HG03066 (cell line): ENCODE data around the gene RBPJ.

ENCODE experiments used
- ATAC-seq: cut with Tn5 transposase; IDR thresholded peaks from one replicate; pipeline ENCODE4 v1.9.1; 2021; ENCODE audit warnings: low read depth; ENCODE audit not compliant: unreplicated experiment

RBPJ gene

GRCh38 chr4:26410385-26411293 is 89.8 kb downstream of the RBPJ start:
- no peak for ATAC-seq

DNA sequence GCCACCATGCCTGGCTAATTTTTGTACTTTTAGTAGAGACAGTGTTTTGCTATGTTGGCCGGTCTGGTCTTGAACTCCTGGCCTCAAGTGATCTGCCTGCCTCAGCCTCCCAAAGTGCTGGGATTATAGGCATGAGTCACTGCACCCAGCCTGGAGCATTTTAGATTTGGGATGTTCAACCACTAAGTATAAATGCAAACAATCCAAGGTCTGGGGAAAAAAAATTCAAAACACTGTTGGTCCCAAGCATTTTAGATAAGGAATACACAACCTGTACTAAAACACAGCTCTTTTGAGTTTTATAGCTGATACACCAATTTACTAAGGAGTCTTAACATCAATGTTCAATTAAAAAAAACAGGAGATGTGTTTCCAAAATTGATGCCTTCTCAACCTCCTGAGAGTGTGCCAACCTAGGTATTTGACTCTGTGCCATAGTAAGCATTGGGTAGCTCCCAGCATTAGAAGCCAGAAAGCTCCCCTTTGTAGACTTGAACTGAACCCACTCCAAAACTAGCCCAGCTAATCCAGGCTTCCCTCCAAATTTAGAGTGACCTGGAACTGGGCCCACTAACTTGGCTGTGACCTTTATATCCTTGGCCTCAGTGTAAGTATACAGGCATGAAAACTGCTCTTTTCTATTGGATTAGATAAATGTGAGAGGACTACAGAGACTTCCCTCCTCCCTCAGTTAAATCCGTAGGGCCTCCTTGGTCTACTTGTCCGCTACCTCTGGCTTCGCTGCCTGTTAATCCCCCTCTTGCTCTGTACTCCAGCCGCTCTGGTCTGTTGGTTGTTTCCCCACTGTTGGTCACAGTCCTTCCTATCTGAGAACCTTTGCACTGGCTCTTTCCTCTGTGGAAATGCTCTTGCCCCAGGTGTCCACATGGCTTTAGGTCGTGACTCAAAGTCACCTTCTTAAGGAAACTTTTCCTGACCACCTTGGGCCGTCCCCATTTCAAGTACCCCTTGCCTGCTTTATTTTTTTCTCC is 91.9 kb downstream of the RBPJ start:
- no peak for ATAC-seq

GRCh38 chr4:26413582-26413981 is 92.8 kb downstream of the RBPJ start:
- no peak for ATAC-seq

DNA sequence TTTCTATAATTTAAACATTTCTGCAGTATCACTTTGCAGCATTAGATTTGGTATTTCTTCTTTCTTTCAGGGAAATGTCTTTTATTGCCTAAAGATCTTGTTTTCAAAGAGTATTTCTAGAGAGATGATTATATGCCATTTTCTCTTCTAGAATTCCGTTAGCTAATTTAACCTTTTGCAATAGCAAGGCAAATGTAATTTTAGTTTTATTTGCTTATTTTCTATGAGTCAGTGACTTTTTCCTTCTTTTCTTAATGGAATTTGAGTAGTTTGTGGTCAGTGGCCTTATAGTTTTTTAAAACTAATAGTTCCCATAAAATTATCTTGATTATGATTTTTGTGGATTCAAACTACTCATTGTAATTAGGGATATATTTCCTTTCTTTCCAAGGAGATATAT is 97.3 kb downstream of the RBPJ start:
- no peak for ATAC-seq

- no peak for ATAC-seq
These were observed 98.0 kb downstream of the RBPJ start for GRCh38 chr4:26418850-26419249.

GRCh38 chr4:26420438-26420837 is 99.6 kb downstream of the RBPJ start:
- no peak for ATAC-seq

- ATAC-seq: no peak
These were observed 100.1 kb downstream of the RBPJ start for GRCh38 chr4:26420913-26421312.

DNA sequence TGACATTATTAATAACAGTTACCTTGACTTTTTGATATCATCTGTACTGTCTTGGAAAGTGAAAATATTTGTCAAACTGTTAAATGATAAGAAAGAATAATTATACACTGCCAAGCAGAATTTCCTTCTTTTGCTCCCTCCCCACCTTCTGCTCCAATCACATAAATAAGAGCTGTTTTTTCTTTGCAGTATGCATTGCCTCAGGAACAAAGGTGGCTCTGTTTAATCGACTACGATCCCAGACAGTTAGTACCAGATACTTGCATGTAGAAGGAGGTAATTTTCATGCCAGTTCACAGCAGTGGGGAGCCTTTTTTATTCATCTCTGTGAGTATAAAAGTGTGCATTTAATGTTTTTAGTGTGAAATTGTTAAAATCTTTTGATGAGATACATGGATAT is 103.3 kb downstream of the RBPJ start:
- ATAC-seq: no peak

DNA sequence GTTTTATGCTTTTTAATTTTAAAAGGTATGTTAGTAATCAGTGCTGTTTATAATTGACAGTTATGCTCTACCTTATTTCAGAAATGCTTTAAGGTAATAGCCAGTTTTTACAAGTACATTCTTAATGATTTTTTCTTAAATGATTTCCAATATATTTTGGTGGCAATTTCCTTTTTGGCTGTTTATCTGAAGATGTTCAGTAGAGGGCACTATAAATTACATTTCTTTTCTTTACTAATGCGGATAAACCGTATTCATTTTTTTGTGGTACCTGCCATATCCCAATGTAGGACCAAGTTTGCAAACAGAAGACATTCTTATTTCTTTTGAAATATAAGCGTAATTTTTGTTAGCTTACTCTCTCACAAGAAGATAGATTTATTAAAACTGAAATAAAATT is 104.0 kb downstream of the RBPJ start:
- ATAC-seq: no peak

GRCh38 chr4:26425953-26426352 is 105.1 kb downstream of the RBPJ start:
- no peak for ATAC-seq

- no peak for ATAC-seq
These were observed 106.1 kb downstream of the RBPJ start for GRCh38 chr4:26426892-26427291.

- no peak for ATAC-seq
These were observed 109.1 kb downstream of the RBPJ start for GRCh38 chr4:26429910-26430309.

- ATAC-seq: no peak
These were observed 110.8 kb downstream of the RBPJ start for GRCh38 chr4:26431461-26432180.

DNA sequence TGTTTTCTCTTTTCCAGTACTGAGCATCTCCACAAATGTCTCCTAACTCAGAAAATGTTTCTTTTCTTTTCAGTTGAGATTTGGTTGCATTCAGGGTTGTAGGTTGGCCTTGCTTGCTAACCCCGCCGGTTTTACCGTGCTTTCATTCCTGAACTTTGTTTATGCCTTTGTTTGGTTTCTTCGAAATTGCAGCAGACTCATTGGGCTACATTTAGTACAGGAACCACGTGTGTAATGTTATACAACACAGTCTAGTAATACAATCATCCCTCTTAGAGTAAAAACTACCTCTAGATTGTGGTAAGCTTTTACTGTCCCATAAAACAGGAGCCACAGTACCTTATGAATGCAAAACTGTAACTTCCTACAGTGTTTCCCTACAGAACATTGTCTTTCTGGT is 111.6 kb downstream of the RBPJ start:
- ATAC-seq: no peak

- ATAC-seq: no peak
These were observed 112.7 kb downstream of the RBPJ start for GRCh38 chr4:26433556-26433955.

DNA sequence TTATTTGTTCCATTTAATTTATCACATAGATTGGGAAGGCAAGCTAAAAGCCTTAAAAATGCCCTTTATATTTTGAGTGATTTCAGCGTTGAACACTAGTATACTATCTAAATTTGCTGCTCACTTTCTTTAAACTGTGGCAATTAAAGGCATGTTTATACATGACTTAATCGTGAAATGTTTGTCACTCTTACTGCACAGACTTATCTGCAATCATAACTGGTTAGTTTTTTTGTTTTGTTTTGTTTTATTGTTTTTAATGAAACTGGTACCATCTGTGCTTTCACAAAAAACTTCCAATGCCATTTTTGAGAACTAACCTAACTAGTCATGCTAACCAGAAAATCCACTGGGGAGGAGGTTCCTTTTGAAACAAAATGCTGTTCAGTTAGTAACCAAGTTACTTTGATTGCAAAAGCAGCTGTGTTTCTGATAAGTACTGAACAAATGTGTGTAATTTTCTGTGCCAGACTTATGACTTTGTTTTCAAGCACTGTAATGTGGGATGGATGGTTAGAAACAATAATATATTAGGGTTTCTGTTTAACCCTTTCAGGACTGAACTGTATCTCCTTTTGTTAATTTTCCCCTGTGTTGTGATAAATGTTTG is 113.3 kb downstream of the RBPJ start:
- no peak for ATAC-seq

- no peak for ATAC-seq
These were observed 120.3 kb downstream of the RBPJ start for GRCh38 chr4:26441102-26441501.

GRCh38 chr4:26441771-26442170 is 121.0 kb downstream of the RBPJ start:
- ATAC-seq: no peak

DNA sequence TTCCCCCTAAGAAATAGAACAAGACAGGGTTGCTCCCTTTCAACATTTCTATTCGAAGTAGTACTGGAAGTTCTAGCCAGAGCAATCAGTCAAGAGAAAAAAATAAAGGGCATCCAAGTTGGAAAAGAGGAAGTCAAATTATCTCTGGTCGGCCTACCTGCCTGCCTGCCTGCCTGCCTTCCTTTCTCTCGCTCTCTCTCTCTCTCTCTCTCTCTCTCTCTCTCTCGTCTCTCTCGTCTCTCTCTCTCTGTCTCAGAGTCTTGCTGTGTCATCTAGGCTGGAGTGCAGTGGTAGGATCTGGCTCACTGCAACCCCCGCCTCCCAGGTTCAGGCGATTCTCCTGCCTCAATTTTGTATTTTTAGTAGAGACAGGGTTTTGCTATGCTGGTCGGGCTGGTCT is 126.6 kb downstream of the RBPJ start:
- ATAC-seq: no peak

- no peak for ATAC-seq
These were observed 129.6 kb downstream of the RBPJ start for GRCh38 chr4:26450418-26450817.
